Progenitor cell of endocrine pancreas (in vitro differentiated cells): ENCODE results near the gene CENPP. TPM values are rescaled to one million over a fixed set of nuclear protein-coding genes. Genes with fewer than 3 reads are reported as not detected.
"Not testable (repeated sequence)": the region's sequence is repeated elsewhere in the genome, so short reads cannot be mapped to it uniquely, and the experiment has no call there.

ENCODE experiments used
- DNase-seq: peaks from one replicate; pipeline ENCODE4 v3.0.0; 2021; ENCODE audit warnings: low spot score; ENCODE audit not compliant: unreplicated experiment
- H3K27ac Mint-ChIP-seq: 2 replicates; pipeline ENCODE4 v1.8.0; 2021; ENCODE audit warnings: mild to moderate bottlenecking, moderate library complexity, mixed read lengths
- H3K27me3 Mint-ChIP-seq: 2 replicates; pipeline ENCODE4 v1.8.0; 2021; ENCODE audit warnings: mixed read lengths
- H3K36me3 Mint-ChIP-seq: 2 replicates; pipeline ENCODE4 v1.8.0; 2022; ENCODE audit warnings: mixed read lengths; ENCODE audit not compliant: insufficient read depth
- H3K4me1 Mint-ChIP-seq: 2 replicates; pipeline ENCODE4 v1.8.0; 2021; ENCODE audit warnings: low read depth, mixed read lengths
- H3K4me3 Mint-ChIP-seq: 2 replicates; pipeline ENCODE4 v1.8.0; 2021; ENCODE audit warnings: low read depth, mild to moderate bottlenecking, moderate library complexity, mixed read lengths
- H3K9me3 Mint-ChIP-seq: 2 replicates; pipeline ENCODE4 v1.8.0; 2021; ENCODE audit warnings: low read depth, mixed read lengths
- CTCF ChIP-seq: fragments of 200-600 bp; sonication (generic); IDR thresholded peaks from one replicate; pipeline ENCODE4 v1.5.0; 2021; ENCODE audit warnings: antibody characterized with exemption, mild to moderate bottlenecking; ENCODE audit not compliant: unreplicated experiment
- total RNA-seq: library from RNA; stranded (reverse); gene quantifications from 2 replicates; pipeline ENCODE4 v1.2.1, GENCODE V29; 2021

Gene CENPP
- total RNA-seq, 1 donor from 2014 or later: 5.0 TPM

GRCh38 chr9:92561374-92562330 lies 235.9 kb downstream of the CENPP start:
- Mint-ChIP-seq H3K36me3 (no peaks in the 10 kb centered on the region), H3K27ac (no peak overlapping the region), H3K27me3 (no peaks in the 10 kb centered on the region), H3K9me3 (no peaks in the 10 kb centered on the region), H3K4me1 (no peaks in the 10 kb centered on the region), H3K4me3 (no peak overlapping the region)
- DNase-seq: no peak
- no peak for TF ChIP-seq CTCF

- no peak overlapping the region for H3K4me3 Mint-ChIP-seq
- H3K27me3 Mint-ChIP-seq: no peaks in the 10 kb centered on the region
- no peaks in the 10 kb centered on the region for H3K36me3 Mint-ChIP-seq
- H3K27ac Mint-ChIP-seq: no peak overlapping the region
- no peak for DNase-seq
- TF ChIP-seq CTCF: no peak
- no peaks in the 10 kb centered on the region for H3K9me3 Mint-ChIP-seq
- H3K4me1 Mint-ChIP-seq: no peaks in the 10 kb centered on the region
Measured at GRCh38 chr9:92562461-92562967, 236.8 kb downstream of the CENPP start.

- Mint-ChIP-seq H3K4me3 (no peak overlapping the region), H3K27me3 (no peaks in the 10 kb centered on the region), H3K36me3 (no peaks in the 10 kb centered on the region), H3K9me3 (no peaks in the 10 kb centered on the region), H3K4me1 (no peaks in the 10 kb centered on the region), H3K27ac (no peak overlapping the region)
- DNase-seq: no peak
- no peak for TF ChIP-seq CTCF
Measured at GRCh38 chr9:92563116-92564100, 237.7 kb downstream of the CENPP start.

- no peak for DNase-seq
- no peaks in the 10 kb centered on the region for H3K9me3 Mint-ChIP-seq
- H3K27ac Mint-ChIP-seq: no peak overlapping the region
- no peaks in the 10 kb centered on the region for H3K27me3 Mint-ChIP-seq
- no peaks in the 10 kb centered on the region for H3K36me3 Mint-ChIP-seq
- TF ChIP-seq CTCF: no peak
- no peak overlapping the region for H3K4me3 Mint-ChIP-seq
- H3K4me1 Mint-ChIP-seq: no peaks in the 10 kb centered on the region
Measured at GRCh38 chr9:92564504-92564903, 238.8 kb downstream of the CENPP start.

GRCh38 chr9:92564982-92565381 lies 239.2 kb downstream of the CENPP start:
- Mint-ChIP-seq H3K4me1 (no peaks in the 10 kb centered on the region), H3K27ac (no peak overlapping the region), H3K4me3 (no peak overlapping the region), H3K36me3 (no peaks in the 10 kb centered on the region), H3K27me3 (no peaks in the 10 kb centered on the region), H3K9me3 (no peaks in the 10 kb centered on the region)
- no peak for TF ChIP-seq CTCF
- no peak for DNase-seq

GRCh38 chr9:92571871-92572270 lies 246.1 kb downstream of the CENPP start:
- not testable (repeated sequence) for H3K27me3 Mint-ChIP-seq, H3K36me3 Mint-ChIP-seq, H3K9me3 Mint-ChIP-seq, H3K4me3 Mint-ChIP-seq, DNase-seq, H3K27ac Mint-ChIP-seq, H3K4me1 Mint-ChIP-seq

GRCh38 chr9:92573612-92574011 lies 247.9 kb downstream of the CENPP start:
- not testable (repeated sequence) for H3K27me3 Mint-ChIP-seq, H3K36me3 Mint-ChIP-seq, H3K27ac Mint-ChIP-seq, DNase-seq, H3K4me3 Mint-ChIP-seq, H3K4me1 Mint-ChIP-seq, H3K9me3 Mint-ChIP-seq
